Thymus (tissue), 11 donors: ENCODE data around the gene IL4I1. TPM values are rescaled to one million over a fixed set of nuclear protein-coding genes. Genes with fewer than 3 reads are reported as not detected.
A peak's percentile ranks its signal among the peaks of the same experiment; 100 is the strongest.

Experiments used
- DNase-seq, 9 donors: peaks; one replicate each; pipeline ENCODE4 v3.0.0-alpha.2; 2013; ENCODE audit warnings: low spot score in 9 of 9, low read depth in 6 of 9, missing footprints in 1 of 9
- H3K27ac ChIP-seq, 2 donors: one replicate each; pipeline ENCODE4 v1.5.1; 2013; ENCODE audit warnings: control low read depth in 1 of 2, low read depth in 1 of 2, low read length in 1 of 2, mild to moderate bottlenecking in 1 of 2, moderate library complexity in 1 of 2
- H3K27me3 ChIP-seq, 2 donors: one replicate each; pipeline ENCODE4 v1.5.1; 2013; ENCODE audit warnings: low read length in 1 of 2; ENCODE audit not compliant: control insufficient read depth in 2 of 2, insufficient read depth in 1 of 2
- H3K36me3 ChIP-seq, 2 donors: one replicate each; pipeline ENCODE4 v1.5.1; 2013; ENCODE audit warnings: low read length in 1 of 2, mild to moderate bottlenecking in 1 of 2, moderate library complexity in 1 of 2; ENCODE audit not compliant: control insufficient read depth in 2 of 2, insufficient read depth in 2 of 2
- H3K4me1 ChIP-seq, 2 donors: one replicate each; pipeline ENCODE4 v1.5.1; 2013; ENCODE audit warnings: low read length in 2 of 2; ENCODE audit not compliant: control insufficient read depth in 2 of 2, insufficient read depth in 2 of 2
- H3K4me3 ChIP-seq, 2 donors: one replicate each; pipeline ENCODE4 v1.5.1; 2013; ENCODE audit warnings: low read length in 2 of 2, control low read depth in 1 of 2, mild to moderate bottlenecking in 1 of 2
- H3K9me3 ChIP-seq, 2 donors: one replicate each; pipeline ENCODE4 v1.5.1; 2013; ENCODE audit warnings: low read length in 1 of 2, mild to moderate bottlenecking in 1 of 2; ENCODE audit not compliant: control insufficient read depth in 2 of 2, insufficient read depth in 1 of 2
- WGBS: extraction: QIAGEN DNeasy Blood & Tissue Kit; methylation state at CpG from one replicate; pipeline ENCODE4 v1.1.7; 2013; 5-methylcytosine and 5-hydroxymethylcytosine counted together
- polyA plus RNA-seq: library from polyadenylated mRNA; stranded (reverse); fragments of 200-250 nt; gene quantifications from one replicate; pipeline ENCODE4 v1.2.3, GENCODE V29; 2013
- total RNA-seq: library from RNA; stranded (reverse); fragments of 120-200 nt; gene quantifications from one replicate; pipeline ENCODE4 v1.2.4, GENCODE V29; 2013
- donor health status: healthy.

Gene IL4I1
- total and polyA plus RNA-seq, 2 donors: 8.6 to 11.5 TPM

DNA sequence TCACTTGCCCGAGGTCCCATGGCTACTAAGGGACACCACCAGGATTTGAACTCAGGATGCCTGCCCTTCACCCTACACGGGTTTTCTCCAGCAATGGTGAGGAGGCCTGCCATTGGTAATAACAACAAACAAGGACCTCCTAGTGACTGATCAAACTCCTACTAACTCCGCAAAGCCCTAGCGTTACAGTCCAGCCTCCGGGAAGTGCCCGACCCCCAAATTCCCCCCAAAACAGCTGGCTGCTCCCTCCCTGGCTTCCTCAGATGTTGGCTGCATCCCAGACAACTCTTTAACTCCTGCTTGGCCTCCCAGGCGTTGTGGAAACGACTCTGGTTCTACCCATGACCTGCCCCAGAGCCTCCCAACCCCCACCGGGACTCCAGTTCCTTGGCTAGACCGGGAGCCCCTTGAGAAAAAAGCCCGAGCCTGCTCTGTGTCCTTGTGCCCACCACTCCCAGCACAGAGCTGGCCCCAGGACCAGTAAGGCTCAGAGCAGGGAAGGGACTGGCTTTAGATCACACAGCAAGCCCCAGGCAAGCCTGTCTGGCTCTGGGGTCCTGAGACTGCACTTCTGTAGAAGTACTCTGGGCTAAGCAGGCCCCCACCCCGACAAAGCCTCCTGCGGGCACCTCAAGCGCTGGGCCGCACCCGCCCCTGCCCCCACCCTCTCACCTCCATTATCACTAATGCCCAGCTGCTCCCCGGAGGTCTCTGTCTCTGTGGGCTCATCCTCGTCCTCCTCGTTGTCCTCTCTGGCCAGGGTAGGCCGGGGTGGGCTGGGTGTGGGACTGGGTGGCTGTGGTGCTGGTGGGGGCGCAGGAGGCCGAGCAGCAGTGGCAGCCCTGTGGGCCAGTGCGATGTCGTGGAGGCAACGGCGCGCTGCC, 24.2 kb downstream of the IL4I1 start:
- Histone ChIP-seq H3K4me3 (no peak overlapping the region), H3K9me3 (peaks cover 0 to 4% of the 10 kb centered on the region in 2 donors), H3K4me1 (peaks cover 18 to 48% of the 10 kb centered on the region in 2 donors), H3K36me3 (peaks cover 7 to 14% of the 10 kb centered on the region in 2 donors), H3K27ac (no peak overlapping the region), H3K27me3 (no peaks in the 10 kb centered on the region)
- WGBS: 97% methylated on average over 27 of the region's 27 CpGs
- DNase-seq: no peak

GRCh38 chr19:49871349-49871985, 25.2 kb downstream of the IL4I1 start:
- no peak overlapping the region for H3K4me3 ChIP-seq
- peaks cover 7 to 14% of the 10 kb centered on the region in 2 donors for H3K36me3 ChIP-seq
- no peaks in the 10 kb centered on the region for H3K27me3 ChIP-seq
- no peak overlapping the region for H3K27ac ChIP-seq
- 98% methylated on average over 17 of the region's 17 CpGs for WGBS
- peaks cover 21 to 50% of the 10 kb centered on the region in 2 donors for H3K4me1 ChIP-seq
- peaks cover 0 to 4% of the 10 kb centered on the region in 2 donors for H3K9me3 ChIP-seq
- DNase-seq: no peak

GRCh38 chr19:49870309-49870901, 26.3 kb downstream of the IL4I1 start:
- Histone ChIP-seq H3K27ac (peak overlapping the region; percentile 93), H3K4me3 (peak overlapping the region; percentile 57 to 68), H3K27me3 (no peaks in the 10 kb centered on the region), H3K36me3 (peaks cover 7 to 14% of the 10 kb centered on the region in 2 donors), H3K4me1 (peaks cover 28 to 54% of the 10 kb centered on the region in 2 donors), H3K9me3 (peaks cover 0 to 4% of the 10 kb centered on the region in 2 donors)
- DNase-seq: no peak
- WGBS: 95% methylated on average over 15 of the region's 15 CpGs

DNA sequence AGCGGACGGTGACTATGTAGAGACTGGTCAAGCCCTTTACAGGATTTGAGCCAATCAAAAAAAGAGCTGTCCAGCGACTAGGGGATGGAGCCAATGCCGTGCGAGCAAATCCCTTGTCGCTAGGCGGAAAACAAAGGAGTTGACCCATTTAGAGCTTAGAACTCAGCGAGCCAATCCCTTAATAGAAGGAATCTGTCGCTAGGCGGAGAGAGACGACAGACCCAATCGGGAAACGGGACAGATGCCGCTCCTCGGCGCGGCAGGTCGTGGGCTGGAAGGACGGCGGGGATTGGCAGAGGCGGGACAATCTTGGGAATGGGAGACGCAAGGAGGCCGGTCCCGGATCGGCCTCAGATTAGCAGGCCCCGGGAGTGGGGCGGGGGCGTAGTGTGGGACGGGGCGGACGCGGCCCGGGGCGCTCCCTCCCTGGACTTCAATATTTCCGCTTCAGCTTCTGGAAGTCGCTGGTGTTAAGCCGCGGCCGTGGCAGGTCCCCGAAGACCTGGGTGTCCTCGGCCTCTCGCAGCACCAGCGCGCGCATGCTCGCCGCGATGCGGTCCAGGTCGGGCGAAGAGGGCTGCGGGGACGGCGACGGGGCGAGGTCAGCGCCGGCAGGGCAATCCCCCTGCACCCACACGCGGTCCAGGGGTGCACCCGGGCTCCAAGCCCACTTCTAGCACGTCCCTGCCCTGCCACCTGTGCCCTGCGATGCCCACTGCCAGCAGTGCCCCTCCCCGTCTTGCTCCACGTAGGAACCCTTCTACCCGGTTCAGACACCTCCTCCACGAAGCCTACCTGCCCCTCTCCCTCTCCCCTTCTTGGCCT, 27.0 kb downstream of the IL4I1 start:
- Histone ChIP-seq H3K27ac (peak overlapping the region; percentile 93 to 95), H3K4me1 (peaks cover 31 to 55% of the 10 kb centered on the region in 2 donors), H3K9me3 (peaks cover 0 to 4% of the 10 kb centered on the region in 2 donors)

DNA sequence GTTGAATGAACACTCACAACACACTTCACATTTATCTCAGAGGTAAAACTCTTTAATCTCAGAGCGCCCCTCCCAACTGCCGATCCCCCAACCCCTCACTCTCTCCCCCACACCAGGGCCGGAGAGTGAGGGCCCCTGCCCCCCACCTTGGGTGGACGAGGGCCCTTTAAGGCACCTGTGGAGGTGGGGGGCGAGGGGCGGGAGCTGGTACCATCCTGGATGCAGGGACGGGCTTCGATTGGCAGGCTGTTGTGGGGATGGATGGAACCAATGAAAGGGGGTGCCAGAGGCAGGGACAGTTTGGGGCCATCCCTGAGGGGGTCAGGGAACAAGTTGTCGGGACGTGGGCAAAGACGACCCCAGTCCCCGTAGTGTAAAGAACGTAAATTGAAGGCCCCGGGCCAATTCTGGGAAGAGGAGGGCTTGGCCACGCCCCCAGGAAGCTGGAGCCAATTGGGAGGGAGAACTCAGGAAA, 27.6 kb downstream of the IL4I1 start:
- Histone ChIP-seq H3K36me3 (peaks cover 18 to 20% of the 10 kb centered on the region in 2 donors), H3K27ac (peak overlapping the region; percentile 93 to 95), H3K4me1 (peaks cover 31 to 55% of the 10 kb centered on the region in 2 donors), H3K27me3 (no peaks in the 10 kb centered on the region), H3K4me3 (peak overlapping the region; percentile 57 to 68), H3K9me3 (peaks cover 0 to 4% of the 10 kb centered on the region in 2 donors)
- DNase-seq: no peak
- WGBS: 3% methylated on average over 15 of the region's 15 CpGs

More for the DNA sequence above, 27.0 kb downstream of the IL4I1 start:
- under 1% methylated on average over 67 of the region's 67 CpGs for WGBS
- H3K36me3 ChIP-seq: peaks cover 11 to 19% of the 10 kb centered on the region in 2 donors
- no peaks in the 10 kb centered on the region for H3K27me3 ChIP-seq
- DNase-seq: peak; percentile 91 to 99 (median 97)
- H3K4me3 ChIP-seq: peak overlapping the region; percentile 57 to 68

DNA sequence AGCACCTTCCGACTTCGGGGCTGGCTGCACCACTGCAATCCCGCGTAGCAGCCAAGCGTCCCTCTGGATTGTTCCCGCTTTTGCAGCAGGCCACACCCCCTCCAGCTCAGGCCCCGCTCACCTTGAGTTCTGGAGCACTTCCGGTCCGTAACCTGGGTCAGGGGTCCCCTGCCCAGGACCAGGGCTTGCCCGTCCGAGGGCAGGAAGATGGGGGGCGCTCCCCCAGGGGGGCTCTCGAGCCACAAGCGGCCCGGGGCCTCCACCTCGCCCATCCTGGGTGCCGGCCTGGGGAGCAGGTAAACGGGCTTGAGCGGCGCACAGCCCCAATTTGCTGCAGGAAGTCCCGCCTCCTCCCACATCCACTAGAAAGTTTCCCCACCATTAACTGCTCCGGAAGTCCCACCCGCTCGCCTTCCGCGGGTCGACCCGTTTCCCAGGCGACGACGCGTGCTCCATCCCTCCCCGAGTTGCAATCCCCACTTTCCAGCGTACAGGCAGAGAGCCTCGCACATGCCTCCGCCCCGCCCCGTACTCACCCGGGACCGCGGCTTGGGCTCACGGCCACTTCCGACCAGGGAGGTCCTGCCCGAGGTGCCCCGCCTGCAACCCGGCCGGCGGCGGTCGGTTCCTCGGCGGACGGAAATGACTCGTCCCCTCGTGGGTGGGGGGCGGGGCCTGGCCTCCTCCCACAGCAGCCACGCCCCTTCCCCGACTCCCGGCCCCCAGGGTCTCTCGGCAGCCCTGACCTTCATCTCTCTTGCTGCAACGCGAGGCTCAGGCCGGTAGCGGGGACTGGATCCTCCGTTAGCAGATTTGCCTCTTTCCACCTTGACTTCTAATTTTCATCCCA, 29.5 kb downstream of the IL4I1 start, which contains the start of gene PNKP:
PNKP (minus strand) TSS at position 644 of the 850 bp plus-strand sequence; CDS start at position 272, 372 bp downstream.
- Histone ChIP-seq H3K27me3 (no peaks in the 10 kb centered on the region), H3K36me3 (peaks cover 33 to 35% of the 10 kb centered on the region in 2 donors), H3K27ac (peak within 1 kb of the TSS; percentile 93 to 97), H3K9me3 (peaks cover 0 to 4% of the 10 kb centered on the region in 2 donors), H3K4me3 (peak within 1 kb of the TSS; percentile 79 to 96), H3K4me1 (peaks cover 31 to 55% of the 10 kb centered on the region in 2 donors)
- peak; percentile 83 to 96 (median 87) for DNase-seq
- WGBS: under 1% methylated on average over 65 of the region's 65 CpGs

GRCh38 chr19:49864890-49865289, 31.8 kb downstream of the IL4I1 start:
- DNase-seq: no peak
- no peak overlapping the region for H3K4me3 ChIP-seq
- H3K27ac ChIP-seq: no peak overlapping the region
- peaks cover 24 to 40% of the 10 kb centered on the region in 2 donors for H3K4me1 ChIP-seq
- H3K9me3 ChIP-seq: peaks cover 0 to 4% of the 10 kb centered on the region in 2 donors
- peaks cover 48 to 53% of the 10 kb centered on the region in 2 donors for H3K36me3 ChIP-seq
- WGBS: 98% methylated on average over 13 of the region's 13 CpGs
- no peaks in the 10 kb centered on the region for H3K27me3 ChIP-seq
